ENCODE measurements around the gene NBPF15.
"Not testable (repeated sequence)": the region's sequence is repeated elsewhere in the genome, so short reads cannot be mapped to it uniquely, and the experiment has no call there.

GRCh38 chr1:144490394-144490793 is 28.9 kb upstream of the NBPF15 start:
- TF ChIP-seq POLR2A (IDR thresholded peaks at IDR 0.05); CTCF (IDR thresholded peaks at IDR 0.05); POLR2AphosphoS5 (IDR thresholded peaks at IDR 0.05; ENCODE audit: insufficient read depth in 1 of 2, low read depth in 1 of 2): not testable (repeated sequence)

Measured in vagina (tissue), 2 donors.